ENCODE measurements around the gene TNXB. TPM values are rescaled to one million over a fixed set of nuclear protein-coding genes. Genes with fewer than 3 reads are reported as not detected.

Gene TNXB
- total and polyA plus RNA-seq, 8 donors: 10.0 to 78.4 (median 17.2) TPM

GRCh38 chr6:32116674-32117073 lies 7.5 kb upstream of the TNXB start:
- H3K4me3 ChIP-seq: no peak overlapping the region
- intact Hi-C loops (cut with DNase I): loop anchor here in 1 of 2 donors (5.0 kb wide), 2 partner anchors 36 to 126 kb away; partner anchors contain the start of genes PPT2 and PRRT1

GRCh38 chr6:32115623-32116022 lies 6.5 kb upstream of the TNXB start:
- Histone ChIP-seq H3K27ac (peak overlapping the region in 1 of 2 donors; percentile 63), H3K36me3 (peaks cover 1 to 65% of the 10 kb centered on the region in 2 donors), H3K4me1 (peaks cover 14 to 60% of the 10 kb centered on the region in 2 donors), H3K9me3 (no peaks in the 10 kb centered on the region), H3K27me3 (no peaks in the 10 kb centered on the region), H3K4me3 (no peak overlapping the region)
- no peak for DNase-seq
- ATAC-seq: no peak
- intact Hi-C loops (cut with DNase I): loop anchor here in 1 of 2 donors (5.0 kb wide), 2 partner anchors 37 to 127 kb away; partner anchors contain the start of genes PPT2 and PRRT1
- no peak for TF ChIP-seq CTCF (IDR thresholded peaks at IDR 0.05)

More at GRCh38 chr6:32116674-32117073, 7.5 kb upstream of the TNXB start:
- TF ChIP-seq CTCF (IDR thresholded peaks at IDR 0.05): peak in 1 of 2 donors; percentile 27
- DNase-seq: no peak
- no peaks in the 10 kb centered on the region for H3K27me3 ChIP-seq
- H3K36me3 ChIP-seq: peaks cover 4 to 76% of the 10 kb centered on the region in 2 donors
- ATAC-seq: no peak
- H3K4me1 ChIP-seq: peaks cover 14 to 50% of the 10 kb centered on the region in 2 donors
- no peak overlapping the region for H3K27ac ChIP-seq
- H3K9me3 ChIP-seq: no peaks in the 10 kb centered on the region

GRCh38 chr6:32114796-32115195 lies 5.7 kb upstream of the TNXB start:
- no peak for TF ChIP-seq CTCF (IDR thresholded peaks at IDR 0.05)
- ATAC-seq (no peak), DNase-seq (no peak)
- Histone ChIP-seq H3K27me3 (peaks cover 0 to 3% of the 10 kb centered on the region in 2 donors), H3K4me3 (no peak overlapping the region), H3K36me3 (peaks cover 0 to 57% of the 10 kb centered on the region in 2 donors), H3K4me1 (peaks cover 14 to 61% of the 10 kb centered on the region in 2 donors), H3K27ac (peak overlapping the region; percentile 63 to 78), H3K9me3 (no peaks in the 10 kb centered on the region)
- intact Hi-C loops (cut with DNase I): loop anchor here in 1 of 2 donors (5.0 kb wide), 2 partner anchors 38 to 128 kb away; partner anchors contain the start of genes PPT2 and PRRT1

GRCh38 chr6:32113386-32114352 lies 4.5 kb upstream of the TNXB start:
- Histone ChIP-seq H3K4me3 (no peak overlapping the region), H3K4me1 (peaks cover 14 to 52% of the 10 kb centered on the region in 2 donors), H3K27ac (peak overlapping the region; percentile 63 to 78), H3K36me3 (peaks cover 0 to 48% of the 10 kb centered on the region in 2 donors), H3K9me3 (no peaks in the 10 kb centered on the region), H3K27me3 (peaks cover 0 to 14% of the 10 kb centered on the region in 2 donors)
- TF ChIP-seq CTCF (IDR thresholded peaks at IDR 0.05): peak in 1 of 2 donors; percentile 22
- ATAC-seq (peak; percentile 74), DNase-seq (peak in 3 of 4 donors; percentile 83 to 95 (median 87))
- intact Hi-C loops (cut with DNase I): no loop called here

All from left lung (tissue), 10 donors.